HEK293 (cell line): ENCODE measurements around the gene PPP6R1.

Source experiments
- HOXD13 ChIP-seq: sonication (generic); formaldehyde crosslinking; IDR thresholded peaks from 2 replicates; pipeline ENCODE4 v1.8.0; 2022; ENCODE audit warnings: missing genetic modification reagents, borderline replicate concordance
- IKZF3 ChIP-seq: fragments of 450-650 bp; IDR thresholded peaks from 2 replicates; pipeline ENCODE4 v1.5.0; 2018; ENCODE audit warnings: missing biosample characterization, mild to moderate bottlenecking, missing genetic modification characterization, moderate library complexity
- KLF9 ChIP-seq: fragments of 450-650 bp; formaldehyde crosslinking; IDR thresholded peaks from 2 replicates; pipeline ENCODE4 v1.5.1; 2016; ENCODE audit warnings: missing biosample characterization, missing genetic modification characterization, low read depth
- MYNN ChIP-seq: fragments of 450-650 bp; formaldehyde crosslinking; IDR thresholded peaks from 2 replicates; pipeline ENCODE4 v1.5.1; 2016; ENCODE audit warnings: missing biosample characterization, missing genetic modification characterization, borderline replicate concordance
- PATZ1 ChIP-seq: fragments of 450-650 bp; formaldehyde crosslinking; IDR thresholded peaks from 2 replicates; pipeline ENCODE4 v1.5.1; 2016; ENCODE audit warnings: missing biosample characterization, missing genetic modification characterization
- PRDM10 ChIP-seq: fragments of 450-650 bp; formaldehyde crosslinking; IDR thresholded peaks from 2 replicates; pipeline ENCODE4 v1.5.1; 2016; ENCODE audit warnings: missing biosample characterization, missing genetic modification characterization
- WT1 ChIP-seq: fragments of 450-650 bp; formaldehyde crosslinking; IDR thresholded peaks from 2 replicates; pipeline ENCODE4 v1.5.1; 2016; ENCODE audit warnings: missing biosample characterization, missing genetic modification characterization
- ZBTB17 ChIP-seq: fragments of 450-650 bp; formaldehyde crosslinking; IDR thresholded peaks from 2 replicates; pipeline ENCODE4 v1.5.1; 2016; ENCODE audit warnings: missing biosample characterization, missing genetic modification characterization
- ZBTB26 ChIP-seq: fragments of 450-650 bp; formaldehyde crosslinking; optimal IDR thresholded peaks from 2 replicates; pipeline ENCODE3; 2016; ENCODE audit warnings: missing biosample characterization, mild to moderate bottlenecking, missing genetic modification characterization
- ZBTB6 ChIP-seq: fragments of 450-650 bp; formaldehyde crosslinking; IDR thresholded peaks from 2 replicates; pipeline ENCODE4 v1.5.1; 2017; ENCODE audit warnings: missing biosample characterization, missing genetic modification characterization
- ZBTB7A ChIP-seq: fragments of 450-650 bp; formaldehyde crosslinking; IDR thresholded peaks from 2 replicates; pipeline ENCODE4 v1.5.1; 2016; ENCODE audit warnings: low read depth, missing biosample characterization, missing genetic modification characterization
- ZIC2 ChIP-seq: fragments of 450-650 bp; formaldehyde crosslinking; IDR thresholded peaks from 2 replicates; pipeline ENCODE4 v1.5.1; 2016; ENCODE audit warnings: missing biosample characterization, missing genetic modification characterization
- ZNF114 ChIP-seq: fragments of 450-650 bp; formaldehyde crosslinking; IDR thresholded peaks from 2 replicates; pipeline ENCODE4 v1.5.0; 2017; ENCODE audit warnings: missing biosample characterization, missing genetic modification characterization
- ZNF146 ChIP-seq: fragments of 450-650 bp; formaldehyde crosslinking; IDR thresholded peaks from 2 replicates; pipeline ENCODE4 v1.5.1; 2016; ENCODE audit warnings: missing biosample characterization, missing genetic modification characterization
- ZNF169 ChIP-seq: fragments of 450-650 bp; formaldehyde crosslinking; IDR thresholded peaks from 2 replicates; pipeline ENCODE4 v1.5.1; 2016; ENCODE audit warnings: missing biosample characterization, missing genetic modification characterization
- ZNF274 ChIP-seq, 2 experiments: fragments of 200-500 bp in 1 of 2; fragments of 450-650 bp in 1 of 2; sonication (Bioruptor generic) in 1 of 2; formaldehyde crosslinking in 1 of 2; IDR thresholded peaks; 2 replicates each; pipeline versions ENCODE4 v1.5.1 to v1.6.1; 2014 to 2016; ENCODE audit warnings: borderline replicate concordance in 1 of 2, inconsistent platforms in 1 of 2, low read length in 1 of 2, missing biosample characterization in 1 of 2, missing genetic modification characterization in 1 of 2
- ZNF292 ChIP-seq: fragments of 450-650 bp; formaldehyde crosslinking; IDR thresholded peaks from 2 replicates; pipeline ENCODE4 v1.5.1; 2016; ENCODE audit warnings: low read depth, missing biosample characterization, missing genetic modification characterization, borderline replicate concordance
- ZNF302 ChIP-seq: fragments of 450-650 bp; formaldehyde crosslinking; IDR thresholded peaks from 2 replicates; pipeline ENCODE4 v1.5.1; 2016; ENCODE audit warnings: missing biosample characterization, missing genetic modification characterization, low read depth
- ZNF311 ChIP-seq: fragments of 450-650 bp; formaldehyde crosslinking; IDR thresholded peaks from 2 replicates; pipeline ENCODE4 v1.5.1; 2017; ENCODE audit warnings: missing biosample characterization, missing genetic modification characterization, borderline replicate concordance
- ZNF335 ChIP-seq: fragments of 450-650 bp; formaldehyde crosslinking; conservative IDR thresholded peaks from 2 replicates; pipeline ENCODE4 v1.5.1; 2016; ENCODE audit warnings: missing biosample characterization, missing genetic modification characterization
- ZNF341 ChIP-seq: fragments of 450-650 bp; formaldehyde crosslinking; IDR thresholded peaks from 2 replicates; pipeline ENCODE4; 2016; ENCODE audit warnings: low read depth, missing biosample characterization, missing genetic modification characterization
- ZNF48 ChIP-seq: fragments of 450-650 bp; formaldehyde crosslinking; IDR thresholded peaks from 2 replicates; pipeline ENCODE4 v1.5.1; 2016; ENCODE audit warnings: missing biosample characterization, missing genetic modification characterization
- ZNF501 ChIP-seq: fragments of 450-650 bp; formaldehyde crosslinking; IDR thresholded peaks from 2 replicates; pipeline ENCODE4 v1.5.1; 2016; ENCODE audit warnings: missing biosample characterization, missing genetic modification characterization
- ZNF558 ChIP-seq: fragments of 450-650 bp; formaldehyde crosslinking; IDR thresholded peaks from 2 replicates; pipeline ENCODE4 v1.5.1; 2016; ENCODE audit warnings: missing biosample characterization, missing genetic modification characterization
- ZNF654 ChIP-seq: fragments of 450-650 bp; formaldehyde crosslinking; IDR thresholded peaks from 2 replicates; pipeline ENCODE4 v1.5.1; 2016; ENCODE audit warnings: low read depth, missing biosample characterization, missing genetic modification characterization
- ZNF692 ChIP-seq: fragments of 450-650 bp; formaldehyde crosslinking; IDR thresholded peaks from 2 replicates; pipeline ENCODE4 v1.5.1; 2016; ENCODE audit warnings: missing biosample characterization, missing genetic modification characterization
- ZNF747 ChIP-seq: fragments of 450-650 bp; formaldehyde crosslinking; IDR thresholded peaks from 2 replicates; pipeline ENCODE4 v1.5.1; 2016; ENCODE audit warnings: missing biosample characterization, missing genetic modification characterization
- ZNF76 ChIP-seq: fragments of 450-650 bp; formaldehyde crosslinking; IDR thresholded peaks from 2 replicates; pipeline ENCODE4; 2016; ENCODE audit warnings: low read depth, missing biosample characterization, missing genetic modification characterization, borderline replicate concordance
- ZSCAN16 ChIP-seq: fragments of 450-650 bp; formaldehyde crosslinking; IDR thresholded peaks from 2 replicates; pipeline ENCODE4 v1.5.1; 2016; ENCODE audit warnings: missing biosample characterization, missing genetic modification characterization
- ZSCAN30 ChIP-seq: fragments of 450-650 bp; IDR thresholded peaks from 2 replicates; pipeline ENCODE4 v1.5.1; 2018; ENCODE audit warnings: missing biosample characterization, mild to moderate bottlenecking, missing genetic modification characterization, moderate library complexity

The PPP6R1 gene

GRCh38 chr19:55283548-55284377, 24.9 kb upstream of the PPP6R1 start, which contains the start of gene BRSK1 (continued):
- TF ChIP-seq ZSCAN30 (tag by site-specific recombination) (no peak), ZNF501 (tag by site-specific recombination) (no peak), HOXD13 (no peak), ZSCAN16 (tag by site-specific recombination) (no peak), ZNF146 (tag by site-specific recombination) (no peak), ZNF302 (tag by site-specific recombination) (no peak), ZBTB6 (no peak), ZNF558 (tag by site-specific recombination) (no peak), ZNF311 (tag by site-specific recombination) (0 out of 2 replicates have a peak, but pooled peaks have one; percentile 75), ZNF692 (tag by site-specific recombination) (no peak), ZNF169 (tag by site-specific recombination) (0 out of 2 replicates have a peak, but pooled peaks have one; percentile 70), ZNF274 (IDR thresholded peaks at IDR 0.05; ENCODE audit: low read length) (no peak), ZNF274 (tag by site-specific recombination; IDR thresholded peaks at IDR 0.05; ENCODE audit: borderline replicate concordance) (no peak), ZBTB26 (tag by site-specific recombination) (no peak), ZNF114 (tag by site-specific recombination) (no peak), ZIC2 (tag by site-specific recombination) (no peak), IKZF3 (tag by site-specific recombination) (no peak), MYNN (no peak), ZNF341 (tag by site-specific recombination) (no peak), ZBTB7A (tag by site-specific recombination) (0 out of 2 replicates have a peak, but pooled peaks have one; percentile 34), ZNF48 (tag by site-specific recombination) (no peak), ZNF335 (tag by site-specific recombination) (peak; percentile 64), WT1 (tag by site-specific recombination) (no peak), ZNF654 (tag by site-specific recombination) (no peak), KLF9 (peak; percentile 69), PRDM10 (tag by site-specific recombination) (no peak), ZNF76 (peak; percentile 44; the same call in 1 of the 2 replicates), PATZ1 (tag by site-specific recombination) (peak; percentile 80), ZNF747 (tag by site-specific recombination) (no peak), ZNF292 (tag by site-specific recombination) (no peak), ZBTB17 (tag by site-specific recombination) (peak; percentile 63; the same call in 1 of the 2 replicates)
